ENCODE measurements around the gene SCN10A.

GRCh38 chr3:38840987-38841386, 25.0 kb upstream of the SCN10A start:
- TF ChIP-seq CTCF (IDR thresholded peaks at IDR 0.05) (no peak), POLR2A (IDR thresholded peaks at IDR 0.05) (no peak), EP300 (IDR thresholded peaks at IDR 0.05) (no peak)

All from tibial nerve (tissue), 4 donors.